Measurements from ENCODE around the gene UBL4A.
A peak's percentile ranks its signal among the peaks of the same experiment; 100 is the strongest.

The UBL4A gene

DNA sequence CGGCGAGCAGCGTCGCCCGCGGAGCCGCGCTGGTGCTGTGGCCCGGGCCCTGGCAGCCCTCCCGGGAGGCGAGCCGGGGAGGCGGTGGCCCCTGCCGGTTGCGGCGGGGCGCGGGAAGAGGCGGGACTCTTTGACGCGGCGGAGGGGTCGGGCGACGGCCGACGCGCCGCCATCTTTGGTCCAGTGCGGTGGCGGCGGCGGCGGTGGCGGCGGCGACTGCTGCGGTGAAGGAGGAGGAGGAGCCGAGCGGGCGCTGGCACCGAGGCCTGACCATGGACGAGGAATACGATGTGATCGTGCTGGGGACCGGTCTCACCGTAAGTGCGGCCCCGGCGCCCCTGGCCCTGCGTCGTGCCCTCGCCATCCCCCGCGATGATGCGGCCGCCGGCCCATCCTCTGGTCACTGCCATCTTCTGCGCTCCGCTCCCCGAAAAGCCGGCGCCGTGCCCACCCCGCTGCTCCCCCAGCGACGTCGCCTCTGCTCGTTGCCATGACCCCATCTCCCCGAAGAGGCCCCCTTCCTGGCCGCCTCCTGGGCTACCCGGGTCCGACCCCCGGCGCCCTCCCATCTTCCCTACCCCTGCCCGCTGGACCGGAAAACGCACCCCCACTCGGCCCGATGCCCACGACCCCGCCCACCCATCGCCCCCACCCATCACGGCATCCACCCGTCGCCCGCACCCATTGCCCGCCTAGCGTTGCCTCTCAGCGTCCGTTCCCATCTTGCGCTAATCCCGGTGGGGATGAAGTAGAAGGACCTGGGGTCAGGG lies 49.2 kb downstream of the UBL4A start, which contains the start of gene GDI1:
Gene GDI1 (plus strand): TSS at position 172 of the 770 bp plus-strand sequence. CDS start 101 bp downstream, at position 273.
- peak; percentile 33 for DNase-seq

DNA sequence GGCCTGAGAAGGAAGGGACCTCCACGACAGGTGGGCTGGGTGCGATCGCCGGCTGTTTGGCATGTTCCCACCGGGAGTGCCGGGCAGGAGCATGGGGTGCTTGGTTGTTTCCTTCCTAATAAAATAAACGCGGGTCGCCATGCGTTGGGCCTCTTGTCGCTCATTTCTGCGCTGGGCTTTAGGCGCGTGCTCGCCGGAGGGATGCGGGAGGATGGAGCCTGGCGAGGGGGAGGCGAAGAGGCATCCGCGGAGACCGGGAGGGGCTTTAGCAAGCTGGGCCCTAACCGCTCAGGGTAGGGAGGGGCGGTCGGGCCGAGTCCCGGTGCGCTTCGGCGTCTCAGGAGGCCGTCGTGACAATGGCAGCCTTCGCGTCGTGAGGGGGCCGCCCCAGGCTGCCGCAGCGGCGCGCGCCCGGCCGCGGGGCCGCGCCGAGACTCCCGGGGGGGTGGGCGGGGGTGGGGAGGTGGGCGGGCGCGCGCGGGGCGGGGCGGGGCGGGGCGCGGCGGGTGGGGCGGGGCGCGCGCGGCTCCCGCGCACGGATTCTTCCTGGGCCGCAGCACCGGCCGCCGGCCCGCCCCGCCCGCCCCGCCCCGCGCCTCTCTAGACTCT lies 49.9 kb downstream of the UBL4A start:
- peak; percentile 33 for DNase-seq

DNA sequence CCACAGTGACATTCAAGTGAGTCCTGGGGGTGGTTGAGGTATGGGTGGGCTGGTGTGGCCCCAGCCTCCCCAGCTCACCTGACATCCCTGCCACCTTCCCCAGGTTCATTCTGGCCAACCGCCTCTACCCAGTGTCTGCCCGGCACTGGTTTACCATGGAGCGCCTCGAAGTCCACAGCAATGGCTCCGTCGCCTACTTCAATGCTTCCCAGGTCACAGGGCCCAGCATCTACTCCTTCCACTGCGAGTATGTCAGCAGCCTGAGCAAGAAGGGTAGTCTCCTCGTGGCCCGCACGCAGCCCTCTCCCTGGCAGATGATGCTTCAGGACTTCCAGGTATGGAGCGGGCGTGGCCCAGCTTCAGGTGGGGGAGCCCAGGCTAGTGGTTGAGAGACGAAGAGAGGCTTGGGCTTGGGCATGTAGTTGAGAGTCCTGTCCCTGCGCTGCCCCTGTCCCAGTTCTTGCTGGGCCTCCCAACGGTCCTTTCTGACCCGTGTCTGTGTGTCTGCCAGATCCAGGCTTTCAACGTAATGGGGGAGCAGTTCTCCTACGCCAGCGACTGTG lies 51.2 kb downstream of the UBL4A start:
- no peak for DNase-seq

- no peak for DNase-seq
Measured at GRCh38 chrX:154434394-154435168, 51.8 kb downstream of the UBL4A start.
